Measurements from ENCODE around the gene DEPDC1B.

DEPDC1B gene

DNA sequence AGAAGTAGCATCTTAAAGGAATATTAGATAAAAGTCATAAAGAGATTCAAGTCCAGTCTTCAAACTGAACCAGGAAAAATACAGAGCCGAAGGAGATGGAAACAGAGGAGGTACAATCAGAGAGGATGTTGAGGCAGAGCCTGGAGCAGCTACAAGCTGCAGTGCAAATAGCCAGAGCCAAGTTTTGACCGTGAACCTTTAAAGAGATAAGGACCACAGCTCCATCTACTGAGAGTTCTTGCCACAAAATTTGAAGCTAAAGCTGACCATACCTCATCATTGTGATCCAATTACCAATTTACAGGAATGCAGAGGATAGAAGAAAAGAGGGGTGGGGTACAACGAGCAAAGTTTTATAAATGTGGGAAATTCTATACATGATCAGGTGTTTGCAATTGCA lies 10.4 kb upstream of the DEPDC1B start:
- no peaks in the 10 kb centered on the region for H3K9me3 ChIP-seq (ENCODE audit: control insufficient read depth, low read length)
- no peak overlapping the region for H3K9ac ChIP-seq
- H3K4me1 ChIP-seq = no peaks in the 10 kb centered on the region
- TF ChIP-seq, protein P1, sequence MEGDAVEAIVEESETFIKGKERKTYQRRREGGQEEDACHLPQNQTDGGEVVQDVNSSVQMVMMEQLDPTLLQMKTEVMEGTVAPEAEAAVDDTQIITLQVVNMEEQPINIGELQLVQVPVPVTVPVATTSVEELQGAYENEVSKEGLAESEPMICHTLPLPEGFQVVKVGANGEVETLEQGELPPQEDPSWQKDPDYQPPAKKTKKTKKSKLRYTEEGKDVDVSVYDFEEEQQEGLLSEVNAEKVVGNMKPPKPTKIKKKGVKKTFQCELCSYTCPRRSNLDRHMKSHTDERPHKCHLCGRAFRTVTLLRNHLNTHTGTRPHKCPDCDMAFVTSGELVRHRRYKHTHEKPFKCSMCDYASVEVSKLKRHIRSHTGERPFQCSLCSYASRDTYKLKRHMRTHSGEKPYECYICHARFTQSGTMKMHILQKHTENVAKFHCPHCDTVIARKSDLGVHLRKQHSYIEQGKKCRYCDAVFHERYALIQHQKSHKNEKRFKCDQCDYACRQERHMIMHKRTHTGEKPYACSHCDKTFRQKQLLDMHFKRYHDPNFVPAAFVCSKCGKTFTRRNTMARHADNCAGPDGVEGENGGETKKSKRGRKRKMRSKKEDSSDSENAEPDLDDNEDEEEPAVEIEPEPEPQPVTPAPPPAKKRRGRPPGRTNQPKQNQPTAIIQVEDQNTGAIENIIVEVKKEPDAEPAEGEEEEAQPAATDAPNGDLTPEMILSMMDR (IDR thresholded peaks at IDR 0.05) = no peak
- H2AFZ ChIP-seq = no peak overlapping the region
- H3K27ac ChIP-seq = no peak overlapping the region
- H3K36me3 ChIP-seq (ENCODE audit: control insufficient read depth, insufficient read depth, low read length) = no peaks in the 10 kb centered on the region
- no peaks in the 10 kb centered on the region for H3K27me3 ChIP-seq (ENCODE audit: control insufficient read depth, insufficient read depth, low read length)
- H3K4me2 ChIP-seq (ENCODE audit: low read length) = no peak overlapping the region
- no peak overlapping the region for H3K4me3 ChIP-seq (ENCODE audit: low read depth, low read length)
- H3K79me2 ChIP-seq = no peaks in the 10 kb centered on the region

DNA sequence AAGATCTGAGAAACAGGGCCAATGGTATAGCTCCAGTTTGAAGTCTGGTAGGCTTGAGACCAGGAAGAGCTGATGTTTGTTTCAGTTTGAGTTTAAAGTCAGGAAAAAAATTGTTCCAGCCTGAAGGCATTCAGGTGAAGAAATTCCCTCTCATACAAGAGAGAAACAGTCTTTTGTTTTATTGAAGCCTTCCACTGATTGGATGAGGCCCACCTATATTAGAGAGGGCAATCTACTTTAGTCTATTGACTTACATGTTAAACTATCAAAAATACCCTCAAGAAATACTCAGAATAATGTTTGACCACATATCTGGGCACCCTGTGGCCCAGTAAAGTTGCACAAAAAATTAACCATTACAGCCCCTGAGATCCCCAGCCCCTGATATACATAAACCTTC lies 5.2 kb upstream of the DEPDC1B start:
- TF ChIP-seq, protein P1 (IDR thresholded peaks at IDR 0.05) = no peak
- Histone ChIP-seq H3K79me2 (no peaks in the 10 kb centered on the region), H2AFZ (no peak overlapping the region), H3K27ac (no peak overlapping the region), H3K4me1 (peaks cover 6% of the 10 kb centered on the region), H3K27me3 (ENCODE audit: control insufficient read depth, insufficient read depth, low read length) (no peaks in the 10 kb centered on the region), H3K4me3 (ENCODE audit: low read depth, low read length) (no peak overlapping the region), H3K9me3 (ENCODE audit: control insufficient read depth, low read length) (no peaks in the 10 kb centered on the region), H3K4me2 (ENCODE audit: low read length) (no peak overlapping the region), H3K36me3 (ENCODE audit: control insufficient read depth, insufficient read depth, low read length) (no peaks in the 10 kb centered on the region), H3K9ac (no peak overlapping the region)

DNA sequence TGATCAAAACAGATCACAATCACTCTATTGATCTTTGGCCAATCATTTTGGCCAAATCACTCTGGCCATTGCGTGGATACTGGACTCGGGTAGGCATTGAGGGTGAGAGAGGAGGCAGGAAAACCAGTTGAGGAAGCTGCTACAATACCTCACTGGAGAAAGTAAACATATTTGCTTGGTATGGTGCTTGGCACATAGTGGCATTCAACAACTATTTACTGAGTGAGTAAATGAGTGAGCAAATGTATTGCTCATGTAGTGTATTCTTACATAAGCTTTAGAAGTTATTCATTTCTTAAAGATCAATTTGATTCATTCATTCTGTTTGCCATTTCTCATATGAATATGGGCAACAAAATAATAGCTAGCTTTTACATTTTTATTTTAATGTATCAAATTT lies 4.0 kb upstream of the DEPDC1B start:
- TF ChIP-seq, protein P1 (IDR thresholded peaks at IDR 0.05) = no peak

DNA sequence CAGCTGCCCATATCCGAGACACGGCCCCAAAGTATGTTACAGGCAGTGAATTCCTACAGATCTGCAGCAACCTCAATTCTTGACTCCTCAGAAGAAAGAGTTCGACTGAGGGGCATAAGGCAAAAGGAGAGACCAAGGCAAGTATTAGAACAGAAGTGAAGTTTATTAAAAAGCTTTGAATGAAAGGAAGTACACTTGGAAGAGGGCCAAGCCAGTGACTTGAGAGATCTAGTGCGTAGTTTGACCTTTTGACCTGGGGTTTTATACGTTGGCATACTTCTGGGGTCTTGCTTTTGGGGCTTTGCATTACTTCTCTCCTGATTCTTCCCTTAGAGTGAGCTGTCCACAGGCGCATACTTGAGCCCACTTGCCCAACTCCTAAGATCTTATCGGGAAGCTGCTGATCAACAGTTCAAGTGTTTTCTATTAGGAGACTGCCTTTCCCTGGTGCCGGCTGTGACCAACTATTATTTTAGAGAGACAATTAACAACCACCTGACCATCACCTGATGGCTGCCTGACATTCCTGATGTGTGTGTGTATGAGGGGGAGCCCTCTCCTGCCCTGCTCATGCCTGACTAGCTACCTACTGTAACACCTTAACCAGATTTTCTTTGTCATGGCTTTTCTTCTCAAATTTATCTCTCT lies 1.5 kb upstream of the DEPDC1B start:
- Histone ChIP-seq H3K36me3 (ENCODE audit: control insufficient read depth, insufficient read depth, low read length) (no peaks in the 10 kb centered on the region), H3K79me2 (no peaks in the 10 kb centered on the region), H3K27me3 (ENCODE audit: control insufficient read depth, insufficient read depth, low read length) (no peaks in the 10 kb centered on the region), H3K4me2 (ENCODE audit: low read length) (no peak overlapping the region), H3K9me3 (ENCODE audit: control insufficient read depth, low read length) (no peaks in the 10 kb centered on the region), H3K4me3 (ENCODE audit: low read depth, low read length) (no peak overlapping the region), H3K27ac (no peak overlapping the region), H3K4me1 (peaks cover 6% of the 10 kb centered on the region), H3K9ac (no peak overlapping the region), H2AFZ (peak overlapping the region; percentile 99)
- TF ChIP-seq, protein P1 (IDR thresholded peaks at IDR 0.05) = no peak

More for the DNA sequence above, 4.0 kb upstream of the DEPDC1B start:
- H3K4me1 ChIP-seq = peaks cover 6% of the 10 kb centered on the region
- H3K36me3 ChIP-seq (ENCODE audit: control insufficient read depth, insufficient read depth, low read length) = no peaks in the 10 kb centered on the region
- no peak overlapping the region for H3K4me3 ChIP-seq (ENCODE audit: low read depth, low read length)
- no peak overlapping the region for H3K9ac ChIP-seq
- no peak overlapping the region for H3K27ac ChIP-seq
- no peaks in the 10 kb centered on the region for H3K27me3 ChIP-seq (ENCODE audit: control insufficient read depth, insufficient read depth, low read length)
- no peak overlapping the region for H3K4me2 ChIP-seq (ENCODE audit: low read length)
- no peaks in the 10 kb centered on the region for H3K79me2 ChIP-seq
- no peaks in the 10 kb centered on the region for H3K9me3 ChIP-seq (ENCODE audit: control insufficient read depth, low read length)
- H2AFZ ChIP-seq = no peak overlapping the region

DNA sequence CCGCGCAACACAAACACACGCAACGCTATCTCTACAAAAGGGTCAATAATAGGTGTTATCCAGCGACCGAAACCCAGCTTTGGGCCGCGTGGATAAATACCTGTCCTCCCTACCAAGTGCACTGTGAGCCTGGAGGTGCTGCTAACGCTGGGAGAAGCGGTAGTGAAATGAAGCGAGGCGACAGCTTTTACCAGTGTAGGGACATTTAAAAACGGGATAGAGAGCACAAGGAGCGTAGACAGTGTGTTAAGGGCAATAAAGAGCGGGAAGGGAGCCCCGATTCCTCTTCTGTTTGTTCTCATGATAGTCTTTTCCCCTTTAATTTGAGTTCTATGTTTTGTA lies 421 bp upstream of the DEPDC1B start:
- Histone ChIP-seq H3K4me3 (ENCODE audit: low read depth, low read length) (peak overlapping the region; percentile 71), H3K9me3 (ENCODE audit: control insufficient read depth, low read length) (no peaks in the 10 kb centered on the region), H3K36me3 (ENCODE audit: control insufficient read depth, insufficient read depth, low read length) (no peaks in the 10 kb centered on the region), H2AFZ (peak overlapping the region; percentile 99), H3K4me2 (ENCODE audit: low read length) (peak overlapping the region; percentile 76), H3K27ac (peak overlapping the region; percentile 57), H3K4me1 (peaks cover 6% of the 10 kb centered on the region), H3K9ac (no peak overlapping the region), H3K79me2 (no peaks in the 10 kb centered on the region), H3K27me3 (ENCODE audit: control insufficient read depth, insufficient read depth, low read length) (no peaks in the 10 kb centered on the region)
- TF ChIP-seq, protein P1 (IDR thresholded peaks at IDR 0.05) = no peak
